Measurements from ENCODE around the gene TRPC1. TPM values are rescaled to one million over a fixed set of nuclear protein-coding genes. Genes with fewer than 3 reads are reported as not detected.

Gene TRPC1
- total RNA-seq, 1 experiment from 2014 or later, result 18.6 TPM

DNA sequence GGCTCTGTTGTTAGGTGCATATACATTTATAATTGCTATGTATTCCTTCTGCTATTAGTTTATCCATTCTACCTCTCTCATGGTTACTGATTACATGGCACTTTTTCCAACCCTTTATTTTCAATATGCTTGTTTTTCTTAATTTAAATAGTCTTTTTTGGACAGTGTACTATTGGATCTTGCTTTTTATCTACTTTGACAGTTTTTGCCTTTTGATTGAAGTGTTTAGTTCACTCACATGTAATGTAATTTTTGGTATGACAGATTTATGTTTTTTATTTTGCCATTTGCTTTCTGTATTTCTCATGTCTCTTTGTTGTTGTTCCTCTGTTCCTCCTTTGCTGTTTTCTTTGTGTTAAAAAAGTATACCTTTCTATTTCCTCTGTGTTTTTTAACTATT lies 44.5 kb downstream of the TRPC1 start:
- H4K8ac ChIP-seq (replicated peaks; ENCODE audit: insufficient read length, low read depth, low read length), result no peak overlapping the region
- no peak overlapping the region for H3K14ac ChIP-seq (ENCODE audit: insufficient read depth, low read length)
- no peak overlapping the region for H2BK12ac ChIP-seq (ENCODE audit: insufficient read length, low read depth, low read length)
- H3K9me3 Mint-ChIP-seq, result peaks cover 0 to 3% of the 10 kb centered on the region in 2 experiments; a peak in 1 of 5 replicates
- no peak overlapping the region for H2BK120ac ChIP-seq (ENCODE audit: low read depth, low read length, poor library complexity, severe bottlenecking)
- no peak overlapping the region for H4K5ac ChIP-seq (ENCODE audit: insufficient read length, low read depth, low read length)
- H3T11ph ChIP-seq (ENCODE audit: low read length), result no peak overlapping the region
- no peak overlapping the region for H2AFZ ChIP-seq (ENCODE audit: low read length)
- H2BK15ac ChIP-seq (ENCODE audit: low read depth, low read length), result no peak overlapping the region
- no peak overlapping the region for H3K4ac ChIP-seq (ENCODE audit: low read depth, low read length)
- H4K91ac ChIP-seq (ENCODE audit: insufficient read length, low read depth, low read length), result no peak overlapping the region
- no peak overlapping the region for H3K18ac ChIP-seq (ENCODE audit: insufficient read length, low read depth, low read length)
- H3K36me3 Mint-ChIP-seq (ENCODE audit: insufficient read depth in 1 of 3, low read depth in 3 of 3), result peaks cover 6 to 32% (median 8%) of the 10 kb centered on the region in 3 experiments; a peak in 5 of 7 replicates
- H3K27me3 ChIP-seq (ENCODE audit: insufficient read depth, low read length), result no peaks in the 10 kb centered on the region
- H3K4me1 Mint-ChIP-seq, result peaks cover 3% of the 10 kb centered on the region in 2 experiments; a peak in 2 of 4 replicates
- no peak overlapping the region for H3K9ac ChIP-seq (ENCODE audit: extremely low read depth, insufficient read length, low read length)
- no peak overlapping the region for H3K4me3 Mint-ChIP-seq
- no peaks in the 10 kb centered on the region for H3K23me2 ChIP-seq (ENCODE audit: insufficient read length, low read depth, low read length, poor library complexity, severe bottlenecking)
- no peak overlapping the region for H2BK20ac ChIP-seq (ENCODE audit: low read depth, low read length, poor library complexity, severe bottlenecking)
- no peak for DNase-seq
- H3K27ac ChIP-seq (ENCODE audit: insufficient read length, low read depth, low read length), result no peak overlapping the region
- no peaks in the 10 kb centered on the region for H3K4me1 ChIP-seq (ENCODE audit: insufficient read depth, low read length)
- H3K79me2 ChIP-seq (ENCODE audit: insufficient read depth, low read length), result no peaks in the 10 kb centered on the region
- no peaks in the 10 kb centered on the region for H3K9me3 ChIP-seq (ENCODE audit: control insufficient read depth, low read depth, low read length)
- no peak overlapping the region for H3K23ac ChIP-seq (ENCODE audit: insufficient read length, low read depth, low read length)
- H2BK5ac ChIP-seq (ENCODE audit: insufficient read length, low read length), result no peak overlapping the region
- H3K79me1 ChIP-seq (ENCODE audit: insufficient read depth, low read depth, low read length, poor library complexity, severe bottlenecking), result no peaks in the 10 kb centered on the region
- no peaks in the 10 kb centered on the region for H4K20me1 ChIP-seq (ENCODE audit: control insufficient read depth, insufficient read depth, insufficient read length)
- H2AK5ac ChIP-seq (ENCODE audit: insufficient read length, low read length), result no peak overlapping the region
- no peak overlapping the region for H3K4me2 ChIP-seq (ENCODE audit: insufficient read depth, insufficient read length, low read length)
- TF ChIP-seq, protein P1, sequence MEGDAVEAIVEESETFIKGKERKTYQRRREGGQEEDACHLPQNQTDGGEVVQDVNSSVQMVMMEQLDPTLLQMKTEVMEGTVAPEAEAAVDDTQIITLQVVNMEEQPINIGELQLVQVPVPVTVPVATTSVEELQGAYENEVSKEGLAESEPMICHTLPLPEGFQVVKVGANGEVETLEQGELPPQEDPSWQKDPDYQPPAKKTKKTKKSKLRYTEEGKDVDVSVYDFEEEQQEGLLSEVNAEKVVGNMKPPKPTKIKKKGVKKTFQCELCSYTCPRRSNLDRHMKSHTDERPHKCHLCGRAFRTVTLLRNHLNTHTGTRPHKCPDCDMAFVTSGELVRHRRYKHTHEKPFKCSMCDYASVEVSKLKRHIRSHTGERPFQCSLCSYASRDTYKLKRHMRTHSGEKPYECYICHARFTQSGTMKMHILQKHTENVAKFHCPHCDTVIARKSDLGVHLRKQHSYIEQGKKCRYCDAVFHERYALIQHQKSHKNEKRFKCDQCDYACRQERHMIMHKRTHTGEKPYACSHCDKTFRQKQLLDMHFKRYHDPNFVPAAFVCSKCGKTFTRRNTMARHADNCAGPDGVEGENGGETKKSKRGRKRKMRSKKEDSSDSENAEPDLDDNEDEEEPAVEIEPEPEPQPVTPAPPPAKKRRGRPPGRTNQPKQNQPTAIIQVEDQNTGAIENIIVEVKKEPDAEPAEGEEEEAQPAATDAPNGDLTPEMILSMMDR (conservative IDR thresholded peaks at IDR 0.05), result no peak
- no peak overlapping the region for H3K56ac ChIP-seq (ENCODE audit: insufficient read length, low read depth, low read length)
- no peak overlapping the region for H3K27ac Mint-ChIP-seq
- no peaks in the 10 kb centered on the region for H3K27me3 Mint-ChIP-seq (ENCODE audit: low read depth)
